Measurements from ENCODE around the gene PCDHGC4. TPM values are rescaled to one million over a fixed set of nuclear protein-coding genes. Genes with fewer than 3 reads are reported as not detected.

Gene PCDHGC4
- total RNA-seq, 4 donors from 2014 or later = 0.31 to 20.4 (median 1.7) TPM; not detected in 1

- Histone ChIP-seq H3K4me1 (peaks cover 9 to 22% of the 10 kb centered on the region in 2 donors), H3K4me3 (no peak overlapping the region), H3K36me3 (no peaks in the 10 kb centered on the region), H3K9me3 (no peaks in the 10 kb centered on the region), H3K27ac (no peak overlapping the region), H3K27me3 (no peaks in the 10 kb centered on the region)
- intact Hi-C loops (cut with DNase I; ENCODE audit: low total_unique reads) = no loop called here
- no peak for DNase-seq
- in situ Hi-C loops (cut with MboI; ENCODE audit: low sequenced_read_pairs in 4 of 4) = no loop called here
- no peak for TF ChIP-seq CTCF (IDR thresholded peaks at IDR 0.05 in 4 of 5, conservative IDR thresholded peaks at IDR 0.05 in 1 of 5)
- no peak for TF ChIP-seq POLR2A (IDR thresholded peaks at IDR 0.05)
- no peak for ATAC-seq
Observed at GRCh38 chr5:141491323-141492167, 6.7 kb downstream of the PCDHGC4 start.

DNA sequence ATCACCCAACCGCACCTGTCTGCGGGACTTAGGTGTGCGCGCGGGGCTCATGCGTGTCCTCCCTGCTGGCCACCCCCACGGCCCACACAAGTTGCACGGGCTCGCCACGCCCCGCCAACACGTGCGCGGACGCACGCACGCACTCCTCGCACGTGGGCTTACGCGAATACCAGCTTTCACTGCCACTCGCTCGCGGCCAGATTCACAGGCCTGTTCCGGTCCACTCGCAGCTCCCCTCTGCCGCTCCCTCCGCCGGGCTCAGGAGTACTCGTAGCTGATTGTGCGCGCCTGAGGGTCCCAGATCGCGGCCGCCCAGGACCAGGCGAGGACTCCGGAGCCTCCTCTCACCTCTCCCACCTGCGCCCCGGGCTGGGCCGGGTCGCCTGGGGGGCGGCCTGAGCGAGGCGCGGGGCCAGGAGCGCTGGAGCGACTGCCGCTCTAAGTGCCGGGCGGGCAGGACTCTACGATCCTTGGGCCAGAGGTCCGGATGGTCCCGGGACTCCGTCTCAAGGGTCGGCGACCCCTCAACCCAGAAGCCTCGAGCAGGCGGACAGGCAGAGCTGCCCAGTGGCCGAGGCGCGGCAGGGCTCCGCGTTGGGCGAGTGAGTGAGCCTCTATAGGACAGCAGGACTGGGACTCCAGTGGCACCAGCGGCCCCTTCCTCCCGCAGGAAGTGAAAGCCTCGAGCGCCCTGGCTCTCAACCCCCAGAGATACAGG, 7.5 kb downstream of the PCDHGC4 start:
- no peak for ATAC-seq
- Histone ChIP-seq H3K36me3 (no peaks in the 10 kb centered on the region), H3K27ac (no peak overlapping the region), H3K4me1 (peaks cover 9 to 21% of the 10 kb centered on the region in 2 donors), H3K4me3 (no peak overlapping the region), H3K27me3 (no peaks in the 10 kb centered on the region), H3K9me3 (no peaks in the 10 kb centered on the region)
- in situ Hi-C loops (cut with MboI; ENCODE audit: low sequenced_read_pairs in 4 of 4) = no loop called here
- DNase-seq = no peak
- intact Hi-C loops (cut with DNase I; ENCODE audit: low total_unique reads) = no loop called here
- TF ChIP-seq CTCF (IDR thresholded peaks at IDR 0.05 in 4 of 5, conservative IDR thresholded peaks at IDR 0.05 in 1 of 5) (no peak), POLR2A (IDR thresholded peaks at IDR 0.05) (no peak)

DNA sequence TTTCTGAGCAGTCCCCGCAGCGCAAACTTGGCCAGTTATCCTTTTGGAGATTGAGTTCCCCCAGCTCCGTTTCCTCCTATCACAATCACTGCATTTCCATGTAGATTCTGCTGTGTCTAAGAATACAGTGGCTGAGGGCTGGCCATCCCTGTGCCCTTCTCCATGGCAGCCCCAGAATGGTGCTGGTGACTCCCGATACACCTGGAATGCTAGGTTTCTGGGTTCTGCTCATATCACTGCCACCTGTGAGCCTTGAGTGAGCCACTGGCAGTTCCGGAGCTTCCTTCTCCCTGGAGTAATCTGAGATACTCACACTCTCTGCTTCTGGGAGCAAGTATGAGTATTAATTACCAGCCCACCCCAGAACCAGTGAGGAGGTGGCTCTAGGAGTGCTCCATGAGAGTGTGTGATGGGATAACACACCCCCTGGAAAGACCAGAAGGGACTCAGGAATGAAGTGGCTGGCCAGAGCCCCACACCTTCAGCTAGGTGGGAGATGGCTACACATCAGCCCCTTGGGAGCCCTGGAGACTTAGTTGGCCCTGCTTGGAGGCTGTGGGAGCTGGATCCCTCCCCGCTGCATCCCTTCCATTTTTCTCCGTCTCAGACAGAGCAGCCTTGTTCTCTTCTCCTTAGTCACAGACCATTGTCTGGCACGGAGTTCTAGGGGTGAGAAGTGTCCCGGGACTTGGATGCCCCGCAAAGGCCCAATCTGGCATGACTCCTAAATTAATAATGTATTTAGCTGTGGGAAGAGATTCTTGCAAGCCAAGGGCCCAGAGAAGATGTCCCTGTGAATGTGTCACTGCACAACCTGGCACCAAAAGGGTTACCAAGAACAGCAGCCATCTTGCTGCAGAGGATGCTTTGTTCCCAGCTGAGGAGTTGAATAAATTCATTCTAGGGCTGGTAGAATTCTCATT, 8.9 kb downstream of the PCDHGC4 start:
- intact Hi-C loops (cut with DNase I; ENCODE audit: low total_unique reads) = no loop called here
- no peaks in the 10 kb centered on the region for H3K27me3 ChIP-seq
- peaks cover 5 to 21% of the 10 kb centered on the region in 2 donors for H3K4me1 ChIP-seq
- H3K27ac ChIP-seq = no peak overlapping the region
- no peaks in the 10 kb centered on the region for H3K36me3 ChIP-seq
- no peak for DNase-seq
- no peak overlapping the region for H3K4me3 ChIP-seq
- TF ChIP-seq CTCF (IDR thresholded peaks at IDR 0.05 in 4 of 5, conservative IDR thresholded peaks at IDR 0.05 in 1 of 5) = no peak
- TF ChIP-seq POLR2A (IDR thresholded peaks at IDR 0.05) = no peak
- H3K9me3 ChIP-seq = no peaks in the 10 kb centered on the region
- ATAC-seq = no peak
- in situ Hi-C loops (cut with MboI; ENCODE audit: low sequenced_read_pairs in 4 of 4) = no loop called here

DNA sequence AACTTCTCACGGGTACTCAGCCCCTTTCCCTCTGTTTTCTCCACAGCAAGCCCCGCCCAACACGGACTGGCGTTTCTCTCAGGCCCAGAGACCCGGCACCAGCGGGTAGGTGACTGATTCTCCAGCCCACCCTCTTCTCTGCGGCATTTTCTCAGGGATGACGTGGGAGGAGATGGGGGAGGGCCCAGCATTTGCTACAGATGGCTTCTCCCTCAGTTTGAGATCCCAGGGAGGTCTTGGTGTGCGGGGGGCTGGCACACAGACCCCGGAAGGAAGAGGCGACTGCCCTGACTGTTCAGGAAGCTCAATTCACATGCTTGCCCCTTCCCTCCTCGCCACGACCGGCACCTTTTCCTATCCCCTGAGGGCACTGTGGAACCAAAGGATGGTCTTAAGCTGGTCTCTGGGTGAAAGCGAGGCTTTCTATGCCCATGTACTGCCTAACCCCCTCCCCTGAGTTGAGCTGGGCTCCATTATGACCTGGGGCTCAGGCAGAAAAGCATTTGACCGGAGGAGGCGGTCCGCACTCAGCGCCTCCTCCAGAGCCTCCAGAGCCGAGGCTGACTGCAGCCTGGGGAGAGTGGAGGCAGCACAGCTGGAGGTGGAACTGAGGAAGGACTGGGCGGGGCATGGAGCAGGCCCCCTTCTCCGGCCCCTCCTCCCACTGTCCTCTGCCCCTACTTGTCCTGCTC, 10.1 kb downstream of the PCDHGC4 start:
- H3K27me3 ChIP-seq = no peaks in the 10 kb centered on the region
- H3K27ac ChIP-seq = no peak overlapping the region
- intact Hi-C loops (cut with DNase I; ENCODE audit: low total_unique reads) = no loop called here
- in situ Hi-C loops (cut with MboI; ENCODE audit: low sequenced_read_pairs in 4 of 4) = no loop called here
- TF ChIP-seq CTCF (IDR thresholded peaks at IDR 0.05 in 4 of 5, conservative IDR thresholded peaks at IDR 0.05 in 1 of 5) (no peak), POLR2A (IDR thresholded peaks at IDR 0.05) (no peak)
- no peaks in the 10 kb centered on the region for H3K9me3 ChIP-seq
- H3K4me3 ChIP-seq = no peak overlapping the region
- DNase-seq (no peak), ATAC-seq (no peak)
- H3K4me1 ChIP-seq = peaks cover 5 to 21% of the 10 kb centered on the region in 2 donors
- H3K36me3 ChIP-seq = no peaks in the 10 kb centered on the region
